GM19193 (cell line): ENCODE measurements around the gene HSF4.
A peak's percentile ranks its signal among the peaks of the same experiment; 100 is the strongest.

Experiments
- POLR2A ChIP-seq: IDR thresholded peaks from 4 replicates; pipeline ENCODE4 v1.6.1; 2011; ENCODE audit not compliant: insufficient read depth, insufficient read length; ENCODE audit errors: extremely low read depth

The HSF4 gene

DNA sequence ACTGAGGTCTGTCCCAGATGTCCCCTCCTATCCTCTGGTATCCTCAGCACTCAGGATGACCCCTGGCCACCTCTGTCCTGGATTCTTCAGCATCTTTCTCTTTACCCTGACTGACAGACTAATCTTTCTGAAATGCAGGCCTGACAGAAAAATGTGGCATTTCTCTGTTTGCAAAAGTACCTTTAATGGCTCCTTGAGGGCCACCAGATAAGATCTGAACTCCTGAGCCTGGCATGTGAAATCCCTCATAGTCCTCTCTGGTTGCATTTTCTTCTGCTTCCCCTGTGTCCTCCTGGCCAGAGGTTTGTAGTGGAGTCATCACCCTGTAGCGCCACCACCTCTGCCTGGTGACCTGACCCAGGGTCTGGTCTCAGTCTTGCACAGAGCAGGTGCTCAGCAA, 32.3 kb downstream of the HSF4 start:
- no peak for TF ChIP-seq POLR2A

DNA sequence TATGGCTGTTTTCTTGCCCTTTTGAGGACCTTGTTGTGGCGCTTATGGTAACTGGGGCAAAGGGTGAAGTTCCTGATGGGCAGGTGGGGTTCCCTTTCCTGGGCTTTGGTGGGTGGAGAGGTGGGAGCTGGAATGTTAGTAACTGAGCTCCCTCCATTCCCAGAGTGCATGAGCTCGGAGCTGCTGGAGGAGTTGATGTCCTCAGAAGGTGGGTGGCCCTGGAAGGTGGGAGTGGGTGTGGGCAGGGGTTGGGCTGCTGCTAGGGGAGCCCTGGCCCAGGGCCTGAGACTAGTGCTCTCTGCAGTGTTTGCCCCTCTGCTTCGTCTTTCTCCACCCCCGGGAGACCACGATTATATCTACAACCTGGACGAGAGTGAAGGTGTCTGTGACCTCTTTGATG, 33.2 kb downstream of the HSF4 start:
- TF ChIP-seq POLR2A = no peak

- no peak for TF ChIP-seq POLR2A
Measured at GRCh38 chr16:67198238-67198734, 33.7 kb downstream of the HSF4 start.

DNA sequence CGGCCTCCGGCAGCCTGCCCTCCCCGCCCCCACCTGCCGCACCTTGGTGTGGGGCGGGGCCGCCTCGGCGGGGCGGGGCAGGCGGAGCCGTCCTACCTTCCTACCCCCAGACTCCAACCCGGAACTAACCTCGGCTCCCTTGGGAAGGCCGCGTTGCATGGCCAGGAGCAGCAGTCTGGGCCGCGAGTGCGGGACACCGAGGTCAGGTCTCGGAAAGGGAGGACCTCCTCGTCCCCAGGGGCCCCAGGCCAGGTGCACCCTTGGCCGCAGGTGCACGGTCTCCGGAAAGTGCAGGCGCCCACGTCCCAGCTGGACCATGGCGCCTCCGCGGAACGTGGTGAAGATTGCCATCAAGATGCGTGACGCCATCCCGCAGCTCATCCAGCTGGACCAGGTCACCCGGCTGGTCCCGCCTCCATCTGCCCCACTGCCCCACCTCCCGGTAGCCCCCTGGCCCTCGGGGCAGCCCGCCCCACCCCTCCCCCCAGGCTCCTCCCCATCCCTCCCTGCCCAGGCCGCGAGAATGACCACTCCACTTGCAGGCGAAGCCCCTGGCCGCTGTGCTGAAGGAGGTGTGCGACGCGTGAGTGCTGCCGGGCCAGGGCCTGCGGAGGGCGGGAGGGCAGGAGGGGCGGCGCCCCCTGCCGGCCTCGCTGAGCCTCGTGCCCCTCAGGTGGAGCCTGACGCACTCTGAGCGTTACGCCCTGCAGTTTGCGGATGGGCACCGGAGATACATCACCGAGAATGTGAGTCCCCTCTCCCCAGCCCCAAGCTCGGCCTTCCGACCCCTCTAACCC, 34.7 kb downstream of the HSF4 start, which contains the start of gene ELMO3:
TSS of gene ELMO3 (plus strand) at position 121 of the 797 bp plus-strand sequence. CDS start at position 317, 196 bp downstream.
- TF ChIP-seq POLR2A = no peak

DNA sequence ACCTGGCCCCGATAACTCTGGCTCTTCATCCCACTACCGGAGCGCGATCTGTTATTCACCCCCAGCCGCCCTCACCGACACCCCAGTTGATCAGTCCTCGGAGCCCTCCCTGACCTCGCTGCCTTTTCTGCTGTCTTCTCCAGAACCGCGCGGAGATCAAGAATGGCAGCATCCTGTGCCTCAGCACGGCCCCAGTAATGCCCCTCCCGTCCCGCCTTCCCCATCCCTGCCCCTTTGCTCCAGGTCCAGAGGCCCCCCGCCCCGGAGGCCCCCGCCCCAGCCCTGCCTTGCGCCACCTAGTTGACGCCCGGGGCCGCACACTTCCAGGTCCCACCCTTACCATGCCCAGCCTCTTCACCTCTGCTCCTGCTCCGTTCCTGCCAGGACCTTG, 35.3 kb downstream of the HSF4 start:
- TF ChIP-seq POLR2A = no peak

GRCh38 chr16:67200491-67200890, 35.9 kb downstream of the HSF4 start:
- TF ChIP-seq POLR2A = no peak

DNA sequence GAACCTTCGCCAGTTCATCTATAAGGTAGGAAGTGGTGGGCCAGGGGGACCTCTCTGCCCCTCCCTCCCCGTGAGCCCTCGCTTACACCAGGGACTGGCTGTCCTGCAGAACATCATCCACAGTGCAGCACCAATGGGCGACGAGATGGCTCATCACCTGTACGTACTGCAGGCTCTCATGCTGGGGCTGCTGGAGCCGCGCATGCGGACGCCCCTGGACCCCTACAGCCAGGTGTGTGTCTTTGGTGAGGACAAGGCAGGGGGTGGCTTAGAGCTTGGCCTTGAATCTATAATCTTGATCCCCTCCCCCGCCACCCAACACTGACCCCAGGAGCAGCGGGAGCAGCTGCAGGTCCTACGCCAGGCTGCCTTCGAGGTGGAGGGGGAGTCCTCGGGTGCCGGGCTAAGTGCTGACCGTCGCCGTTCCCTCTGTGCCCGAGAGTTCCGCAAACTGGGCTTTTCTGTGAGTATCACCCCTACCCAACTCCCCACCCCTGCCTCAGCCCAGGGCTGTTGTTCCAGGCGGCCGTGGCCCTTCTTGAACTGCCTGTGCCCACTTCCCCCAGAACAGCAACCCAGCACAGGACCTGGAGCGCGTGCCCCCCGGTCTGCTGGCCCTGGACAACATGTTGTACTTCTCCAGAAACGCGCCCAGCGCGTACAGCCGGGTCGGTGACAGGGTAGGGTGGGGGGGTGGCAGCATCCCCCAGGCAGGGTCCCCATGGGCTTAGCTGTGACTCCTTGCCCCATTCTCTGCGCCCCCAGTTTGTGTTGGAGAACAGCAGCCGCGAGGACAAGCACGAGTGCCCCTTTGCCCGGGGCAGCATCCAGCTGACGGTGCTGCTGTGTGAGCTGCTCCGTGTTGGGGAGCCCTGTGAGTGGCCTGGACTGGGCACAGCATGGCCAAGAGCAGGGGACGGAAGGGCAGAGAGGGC, 37.1 kb downstream of the HSF4 start:
- TF ChIP-seq POLR2A = no peak

DNA sequence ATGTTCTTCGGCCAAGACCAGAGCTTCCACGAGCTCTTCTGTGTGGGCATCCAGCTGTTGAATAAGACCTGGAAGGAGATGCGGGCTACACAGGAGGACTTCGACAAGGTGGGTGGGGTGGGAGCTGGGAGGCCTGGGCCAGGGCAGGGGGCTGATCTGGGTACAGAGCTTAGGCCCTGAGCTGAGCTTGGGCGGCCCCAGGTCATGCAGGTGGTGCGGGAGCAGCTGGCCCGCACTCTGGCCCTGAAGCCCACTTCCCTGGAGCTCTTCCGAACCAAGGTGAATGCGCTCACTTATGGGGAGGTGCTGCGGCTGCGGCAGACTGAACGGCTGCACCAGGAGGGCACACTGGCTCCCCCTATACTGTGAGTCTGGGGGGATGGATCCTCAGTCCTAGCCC, 37.9 kb downstream of the HSF4 start:
- no peak for TF ChIP-seq POLR2A

DNA sequence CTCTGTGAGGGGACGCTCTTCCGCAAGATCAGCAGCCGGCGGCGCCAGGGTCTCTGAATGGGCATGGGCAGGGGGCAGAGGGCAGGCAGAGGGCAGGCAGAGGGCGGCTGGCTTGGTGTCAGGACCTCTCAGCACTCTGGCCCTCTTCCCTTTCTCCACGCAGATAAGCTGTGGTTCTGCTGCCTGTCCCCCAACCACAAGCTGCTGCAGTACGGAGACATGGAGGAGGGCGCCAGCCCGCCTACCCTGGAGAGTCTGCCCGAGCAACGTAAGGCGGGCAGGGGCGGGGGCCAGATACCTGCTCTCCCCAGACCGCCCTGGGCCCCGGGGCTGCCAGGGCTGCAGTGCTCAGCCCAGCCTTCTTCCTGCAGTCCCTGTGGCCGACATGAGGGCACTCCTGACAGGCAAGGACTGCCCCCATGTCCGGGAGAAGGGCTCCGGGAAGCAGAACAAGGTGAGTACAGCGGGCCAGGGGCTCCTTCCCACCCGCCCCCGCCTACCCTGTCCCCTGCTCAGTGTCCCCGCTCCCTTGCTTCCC, 38.5 kb downstream of the HSF4 start:
- no peak for TF ChIP-seq POLR2A

GRCh38 chr16:67204076-67204475, 39.5 kb downstream of the HSF4 start:
- TF ChIP-seq POLR2A = no peak

GRCh38 chr16:67206129-67206837, 41.7 kb downstream of the HSF4 start:
- TF ChIP-seq POLR2A = no peak

- peak; percentile 8 for TF ChIP-seq POLR2A
Measured at GRCh38 chr16:67206838-67207248, 42.3 kb downstream of the HSF4 start.

DNA sequence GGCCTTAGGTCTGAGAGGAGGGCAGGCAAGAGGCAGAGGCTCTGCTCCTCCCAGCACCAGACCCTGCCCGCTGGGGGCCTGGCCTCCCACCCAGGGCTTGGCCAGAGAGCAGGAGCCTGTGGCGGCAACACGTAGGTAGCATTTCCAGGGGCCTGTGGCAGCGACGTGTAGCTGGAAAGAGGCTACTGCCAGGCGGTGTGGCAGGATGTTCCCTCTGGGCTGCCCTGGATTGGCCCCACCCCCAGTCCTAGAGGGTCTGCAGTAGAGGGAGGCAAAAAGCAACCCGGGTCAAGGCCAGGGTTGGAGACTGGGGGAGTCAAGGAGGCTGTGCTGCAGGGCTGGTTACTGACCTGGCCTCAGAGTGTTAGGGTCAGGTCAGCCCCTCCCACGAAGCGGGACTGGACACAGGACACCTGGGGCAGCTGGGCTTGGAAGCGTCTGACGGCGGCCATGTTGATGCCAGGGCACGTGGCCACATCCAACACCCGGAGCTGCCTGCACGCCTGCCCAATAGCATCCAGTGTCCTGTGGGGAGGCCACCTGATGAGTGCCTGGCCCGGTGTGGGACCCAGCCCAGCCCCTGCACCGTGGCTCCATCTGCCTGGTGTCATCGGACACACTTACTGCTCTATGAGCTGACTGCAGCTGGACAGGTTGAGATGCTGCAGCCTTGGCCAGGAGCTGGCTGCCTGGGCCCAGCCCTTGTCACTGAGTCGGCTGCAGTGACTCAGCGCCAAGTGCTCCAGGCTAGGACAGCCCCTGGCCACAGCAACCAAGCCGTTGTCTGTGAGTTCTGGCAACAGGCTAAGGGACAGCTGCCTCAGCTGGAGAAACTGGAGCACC, 42.9 kb downstream of the HSF4 start:
- peak; percentile 4 for TF ChIP-seq POLR2A

DNA sequence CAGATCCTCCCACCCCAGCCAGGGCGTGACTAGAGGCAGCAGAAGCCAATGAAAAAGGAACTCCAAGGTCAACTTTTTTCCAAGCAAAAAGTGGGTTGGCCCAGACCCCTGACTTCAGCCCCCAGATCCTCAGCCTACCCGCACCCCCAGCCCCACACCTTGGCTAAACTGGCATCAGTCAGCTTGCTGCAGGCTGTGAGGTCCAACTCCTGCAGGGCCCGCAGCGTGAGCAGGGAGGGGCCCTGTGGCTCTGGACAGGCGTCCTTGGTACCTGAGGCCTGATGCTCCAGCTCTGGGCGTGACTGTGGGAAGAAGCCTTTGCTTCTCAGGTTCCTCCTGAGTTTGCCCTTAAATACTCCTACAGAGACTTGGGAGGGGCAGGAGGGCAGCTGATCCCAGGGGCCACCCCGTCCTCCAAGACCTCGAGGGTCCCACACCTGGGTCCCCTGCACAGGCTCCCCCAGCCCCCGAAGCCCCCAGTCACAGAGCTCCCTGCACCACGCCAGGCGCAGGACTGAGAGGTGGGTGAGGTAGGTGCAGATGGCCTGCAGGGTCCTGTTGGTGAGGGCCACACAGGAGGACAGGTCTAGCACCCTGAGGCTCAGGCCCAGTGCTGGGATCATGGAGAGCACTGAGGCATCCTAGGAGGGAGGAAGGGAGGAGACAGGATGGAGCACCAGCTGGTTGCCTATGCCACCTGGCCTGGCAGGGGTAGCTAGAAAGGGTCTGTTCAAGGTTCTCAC, 43.8 kb downstream of the HSF4 start:
- no peak for TF ChIP-seq POLR2A

DNA sequence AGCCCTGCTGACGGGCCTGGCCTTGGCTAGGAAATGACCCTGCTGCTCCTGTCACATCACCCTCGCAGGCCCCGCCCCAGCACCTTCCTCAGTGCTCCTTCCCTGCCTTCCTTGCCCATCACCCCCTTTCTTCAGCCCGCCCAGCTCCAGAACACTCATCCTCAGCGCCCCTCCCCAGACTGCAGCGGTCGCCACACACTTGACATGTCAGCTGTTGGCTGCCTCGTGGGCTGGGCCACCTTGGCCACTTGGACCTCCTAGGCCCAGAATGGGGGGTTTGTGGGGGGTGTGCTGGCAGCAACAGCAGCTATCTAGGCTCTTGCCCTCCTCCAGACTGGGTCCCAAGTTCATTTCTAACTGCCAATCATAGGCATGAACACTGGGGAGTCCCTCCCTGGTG, 45.0 kb downstream of the HSF4 start:
- no peak for TF ChIP-seq POLR2A
